HG03575 (cell line): ENCODE results near the gene CYP4F8.
"Not testable (repeated sequence)": the region's sequence is repeated elsewhere in the genome, so short reads cannot be mapped to it uniquely, and the experiment has no call there.

Experiments used
- ATAC-seq: cut with Tn5 transposase; IDR thresholded peaks from one replicate; pipeline ENCODE4 v1.9.1; 2021; ENCODE audit not compliant: unreplicated experiment, insufficient number of reproducible peaks, low FRiP score; ENCODE audit errors: extremely low read depth

CYP4F8 gene

GRCh38 chr19:15640904-15641597 lies 26.0 kb downstream of the CYP4F8 start:
- ATAC-seq = no peak

DNA sequence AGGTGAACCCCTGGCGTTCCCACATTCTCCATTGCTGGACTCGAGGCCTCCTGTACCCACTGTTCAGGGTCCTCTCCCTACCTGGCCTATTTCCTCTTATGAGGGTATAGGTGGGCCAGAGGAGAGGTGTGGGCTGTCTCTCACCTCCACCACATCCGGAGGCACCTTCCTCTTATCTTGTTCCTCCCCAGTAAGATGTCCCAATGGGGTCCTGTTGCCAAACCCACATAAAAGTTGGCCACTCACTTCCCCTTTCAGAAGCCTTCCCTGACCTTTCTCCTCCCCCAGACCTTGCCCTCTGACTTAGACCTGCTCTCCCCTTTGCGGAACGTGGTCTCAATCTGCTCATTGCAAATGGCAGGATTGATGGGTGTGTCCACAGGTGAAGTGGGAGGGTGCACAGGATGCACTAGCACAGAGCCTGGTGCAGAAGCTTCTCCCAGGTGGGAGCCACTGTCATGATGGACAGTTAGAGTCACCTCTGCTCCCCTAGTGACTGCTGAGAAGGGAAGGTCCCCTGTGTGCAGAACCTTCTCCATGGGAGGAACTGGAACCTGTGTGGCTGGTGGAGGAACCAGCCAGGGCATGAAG lies 27.0 kb downstream of the CYP4F8 start:
- no peak for ATAC-seq

GRCh38 chr19:15642807-15643206 lies 27.8 kb downstream of the CYP4F8 start:
- no peak for ATAC-seq

DNA sequence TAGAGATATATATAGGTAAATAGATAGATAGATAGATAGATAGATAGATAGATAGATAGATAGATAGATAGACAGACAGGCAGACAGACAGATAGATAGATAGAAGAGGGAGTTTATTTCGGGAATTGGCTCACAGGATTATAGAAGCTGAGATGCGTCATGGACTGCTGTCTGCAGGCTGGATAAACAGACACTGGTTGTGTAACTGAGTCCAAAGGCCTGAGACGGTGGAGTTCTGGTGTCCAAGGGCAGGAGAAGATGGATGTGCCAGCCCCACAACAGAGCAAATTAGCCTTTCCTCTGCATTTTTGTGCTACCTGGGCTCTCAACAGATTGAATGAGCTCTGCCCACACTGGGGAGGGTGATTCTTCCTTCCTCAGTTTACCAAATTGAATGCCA lies 28.4 kb downstream of the CYP4F8 start:
- no peak for ATAC-seq

DNA sequence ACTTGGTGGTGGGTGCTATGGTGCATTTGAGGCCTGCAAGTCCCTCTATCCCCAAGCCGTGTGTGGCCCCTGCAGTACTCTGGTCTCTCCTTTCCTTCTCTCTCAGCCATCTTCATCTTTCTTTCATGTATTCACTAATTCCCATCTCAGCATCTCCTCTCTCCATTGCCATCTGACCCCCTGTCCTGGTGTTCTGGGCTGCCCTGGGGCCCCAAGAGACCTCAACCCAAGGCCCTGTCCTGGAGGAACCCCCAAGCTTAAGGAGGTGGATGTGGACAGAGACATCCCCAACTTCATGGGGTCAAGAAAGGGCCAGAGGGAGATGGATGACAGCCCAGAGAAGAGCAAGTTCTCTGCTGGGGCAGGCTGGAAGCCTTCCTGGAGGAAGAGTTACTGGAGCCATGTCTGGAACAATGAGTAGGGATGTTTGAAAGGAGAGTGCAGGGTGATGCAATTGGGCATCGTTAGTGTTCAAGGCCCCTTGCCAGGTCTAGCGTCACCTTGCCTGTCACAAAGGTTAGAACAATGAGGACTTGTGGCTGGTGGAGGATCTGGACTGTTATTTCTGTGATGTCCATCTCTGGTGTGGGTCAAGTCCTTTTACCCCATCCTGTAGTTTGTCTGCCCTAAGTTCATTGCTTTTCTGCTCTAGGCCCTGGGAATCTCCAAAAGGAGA lies 29.2 kb downstream of the CYP4F8 start:
- ATAC-seq = no peak

DNA sequence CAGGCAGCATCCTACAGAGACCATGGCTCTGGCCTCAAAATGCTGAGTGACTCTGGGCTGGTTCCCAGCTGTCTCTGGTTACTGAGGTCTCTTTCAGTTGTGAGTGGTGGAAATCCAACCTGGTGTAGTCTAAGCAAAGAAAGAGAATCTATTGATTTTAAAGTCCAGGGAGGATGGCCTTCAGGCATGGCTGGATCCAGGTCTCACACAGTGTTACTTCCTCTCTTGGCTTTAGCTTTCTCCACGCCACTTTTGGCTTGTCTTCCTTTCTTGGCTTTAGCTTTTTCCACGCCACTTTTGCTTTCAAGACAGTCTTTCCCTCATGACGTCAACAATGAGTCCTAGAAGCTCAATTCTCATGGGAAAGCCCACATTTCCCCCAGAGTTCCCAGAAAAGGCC lies 29.8 kb downstream of the CYP4F8 start:
- no peak for ATAC-seq

DNA sequence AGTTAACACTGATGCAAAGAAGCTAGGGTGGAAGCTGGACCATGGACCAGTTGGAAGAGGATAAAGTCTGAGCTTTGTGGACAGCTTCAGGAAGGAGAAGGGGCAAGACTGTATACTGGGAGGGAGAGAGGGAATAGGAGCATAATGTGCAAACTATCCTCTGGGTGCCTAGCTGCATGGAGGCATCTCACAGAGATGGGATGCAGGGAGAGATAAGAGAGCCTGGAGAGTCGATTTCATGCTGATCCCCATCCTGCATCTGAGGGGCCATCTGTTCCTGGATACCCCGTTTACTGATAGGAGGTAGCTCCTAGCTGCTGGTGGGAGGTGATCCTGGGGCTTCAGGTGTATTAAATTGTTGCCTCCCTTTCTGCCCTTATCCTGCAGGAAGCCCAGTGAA lies 34.5 kb downstream of the CYP4F8 start:
- ATAC-seq = no peak

GRCh38 chr19:15650123-15650522 lies 35.1 kb downstream of the CYP4F8 start:
- ATAC-seq = not testable (repeated sequence)

DNA sequence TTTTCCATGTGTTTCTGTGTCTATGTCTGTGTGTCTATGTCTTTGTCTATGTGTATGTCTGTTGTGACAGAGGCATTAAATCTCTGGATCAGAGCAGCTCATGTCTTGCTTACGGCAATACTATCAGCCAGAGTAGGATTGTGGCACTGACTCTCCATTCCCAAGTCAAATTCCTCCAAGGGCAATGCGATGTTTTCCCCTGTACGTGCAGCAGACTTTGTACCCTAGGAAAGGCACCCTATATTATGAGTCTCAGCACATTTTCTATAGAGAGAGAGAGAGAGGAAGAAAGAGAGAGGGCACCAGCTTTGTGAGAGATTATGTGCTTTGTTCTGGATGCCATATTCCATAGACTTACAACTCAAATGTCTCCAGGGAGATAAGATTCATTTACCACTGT lies 36.8 kb downstream of the CYP4F8 start:
- ATAC-seq = no peak

GRCh38 chr19:15652559-15653278 lies 37.7 kb downstream of the CYP4F8 start:
- no peak for ATAC-seq

DNA sequence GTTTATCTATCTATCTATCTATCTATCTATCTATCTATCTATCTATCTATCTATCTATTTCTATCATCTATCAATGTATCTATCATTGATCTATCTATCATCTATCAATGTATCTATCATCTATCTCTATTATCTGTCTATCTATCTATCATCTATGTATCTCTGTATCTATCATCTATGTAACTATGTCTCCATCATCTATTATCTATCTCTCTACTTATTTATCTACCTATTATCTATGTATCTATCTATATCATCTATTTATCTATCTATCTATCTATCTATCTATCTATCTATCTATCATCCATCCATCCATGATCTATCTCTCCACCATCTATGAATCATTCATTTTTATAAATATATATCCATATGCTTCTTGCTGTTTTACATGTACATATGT lies 41.4 kb downstream of the CYP4F8 start:
- no peak for ATAC-seq

DNA sequence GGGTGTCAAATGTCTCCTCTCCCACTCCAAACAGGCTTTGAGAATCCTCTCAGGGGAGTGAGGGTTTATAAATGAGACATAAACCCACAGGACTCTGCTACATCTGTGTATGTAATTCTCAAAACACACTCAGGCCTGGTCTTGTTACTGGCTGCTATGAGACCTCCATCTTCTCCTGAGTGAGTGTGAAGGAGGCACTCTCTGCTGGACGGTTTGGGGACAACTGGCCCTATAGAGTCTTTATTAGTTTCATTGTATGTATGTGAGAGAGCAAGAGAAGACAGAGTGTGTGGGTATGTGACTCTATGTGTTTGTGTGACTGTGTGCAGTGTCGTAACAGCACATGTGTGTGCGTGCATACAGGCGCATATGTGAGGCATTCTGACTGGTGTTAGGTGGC lies 48.2 kb downstream of the CYP4F8 start:
- no peak for ATAC-seq

DNA sequence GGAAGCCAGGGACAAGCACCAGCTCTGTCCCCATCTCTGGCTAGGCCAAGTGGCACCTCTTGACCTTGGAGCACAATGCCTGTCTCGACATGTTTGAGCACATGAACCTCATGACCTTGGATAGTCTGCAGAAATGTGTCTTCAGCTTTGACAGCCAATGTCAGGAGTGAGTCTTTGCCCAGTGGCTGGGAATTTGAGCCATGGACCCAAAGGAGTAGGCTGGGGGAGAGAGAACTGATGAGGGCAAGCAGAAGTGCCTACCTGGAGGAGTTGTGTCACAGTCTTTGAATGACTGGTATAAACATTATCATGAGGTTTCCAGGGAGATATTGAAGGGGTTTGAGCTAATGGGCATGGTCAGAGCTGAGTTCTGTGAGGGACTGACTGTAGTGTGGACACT lies 51.2 kb downstream of the CYP4F8 start:
- ATAC-seq = no peak

DNA sequence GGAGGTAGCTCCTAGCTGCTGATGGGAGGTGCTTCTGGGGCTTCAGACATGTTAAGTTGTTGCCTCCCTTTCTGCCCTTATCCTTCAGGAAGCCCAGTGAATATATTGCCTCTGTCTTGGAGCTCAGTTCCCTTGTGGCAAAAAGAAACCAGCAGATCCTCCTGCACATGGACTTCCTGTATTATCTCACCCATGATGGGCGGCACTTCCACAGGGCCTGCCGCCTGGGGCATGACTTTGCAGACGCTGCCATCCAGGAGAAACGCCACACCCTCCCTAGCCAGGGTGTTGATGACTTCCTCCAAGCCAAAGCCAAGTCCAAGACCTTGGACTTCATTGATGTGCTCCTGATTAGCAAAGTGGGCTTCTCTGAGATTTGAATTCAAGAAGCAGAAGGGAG lies 51.9 kb downstream of the CYP4F8 start:
- ATAC-seq = no peak

DNA sequence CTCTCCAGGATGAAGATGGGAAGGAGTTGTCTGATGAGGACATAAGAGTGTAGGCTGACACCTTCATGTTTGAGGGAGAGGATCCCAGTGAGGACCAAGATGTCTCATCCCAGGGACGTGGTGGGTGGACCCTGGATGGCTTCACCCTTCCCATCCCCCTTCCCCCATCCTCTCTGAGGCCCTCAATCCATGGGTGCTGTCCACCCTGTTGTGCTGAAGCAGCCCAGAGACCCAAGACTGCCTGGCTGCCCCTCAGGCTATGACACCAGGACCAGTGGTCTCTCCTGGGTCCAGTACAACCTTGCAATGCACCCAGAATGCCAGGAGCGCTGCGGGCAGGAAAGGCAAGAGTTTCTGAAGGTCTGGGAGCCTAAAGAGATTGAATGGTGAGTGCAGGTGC lies 54.4 kb downstream of the CYP4F8 start:
- ATAC-seq = no peak

GRCh38 chr19:15669891-15670290 lies 54.9 kb downstream of the CYP4F8 start:
- no peak for ATAC-seq

GRCh38 chr19:15671237-15671821 lies 56.3 kb downstream of the CYP4F8 start:
- no peak for ATAC-seq

GRCh38 chr19:15671891-15672579 lies 57.0 kb downstream of the CYP4F8 start:
- ATAC-seq = no peak

DNA sequence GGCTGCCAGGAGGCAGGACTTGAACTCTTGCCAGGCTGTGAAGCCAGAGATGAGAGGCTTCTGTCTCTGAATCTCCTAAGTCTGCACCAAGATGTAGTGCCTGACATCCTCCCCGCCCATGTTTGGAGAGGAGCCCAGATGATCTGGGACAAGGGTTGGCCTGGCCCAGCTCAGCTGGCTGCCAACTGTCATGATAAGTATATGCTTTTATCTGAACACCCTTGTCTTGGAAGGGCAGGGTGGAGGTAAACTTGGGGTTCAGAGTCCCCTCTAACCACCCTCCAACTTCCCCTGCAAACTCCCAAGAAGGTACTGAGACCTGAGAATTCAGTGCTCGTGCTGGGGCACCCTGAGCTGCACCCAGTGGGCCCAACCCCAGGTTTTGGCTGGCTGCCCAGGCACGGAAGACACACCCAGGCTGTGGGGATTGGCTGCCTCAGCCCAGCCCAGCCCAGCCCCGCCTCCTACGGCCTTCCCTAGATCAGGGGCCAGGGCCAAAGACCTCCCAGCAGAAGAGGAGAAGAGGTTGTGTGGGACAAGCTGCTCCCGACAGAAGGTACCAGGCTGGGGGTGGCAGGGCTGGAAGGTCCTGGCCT lies 57.7 kb downstream of the CYP4F8 start, which contains the start of gene CYP4F12:
TSS of gene CYP4F12 (plus strand) at position 508 of the 596 bp plus-strand sequence. CDS start 443 bp downstream, outside the sequence.
- no peak for ATAC-seq
